ENCODE results near the gene CRYBG2. TPM values are rescaled to one million over a fixed set of nuclear protein-coding genes. Genes with fewer than 3 reads are reported as not detected.
A peak's percentile ranks its signal among the peaks of the same experiment; 100 is the strongest.
"Not testable (repeated sequence)": the region's sequence is repeated elsewhere in the genome, so short reads cannot be mapped to it uniquely, and the experiment has no call there.

The CRYBG2 gene
- total RNA-seq, 4 donors from 2014 or later: under 0.01 TPM; not detected in 3

- H3K27me3 ChIP-seq: peaks cover 0 to 64% of the 10 kb centered on the region in 2 donors
Observed at GRCh38 chr1:26335774-26336476, 18.0 kb downstream of the CRYBG2 start.

GRCh38 chr1:26333312-26333711, 20.6 kb downstream of the CRYBG2 start:
- H3K9me3 ChIP-seq; H3K4me3 ChIP-seq; DNase-seq (ENCODE audit: low spot score in 2 of 2); H3K36me3 ChIP-seq; H3K27ac ChIP-seq: not testable (repeated sequence)
- Histone ChIP-seq H3K27me3 (peaks cover 0 to 77% of the 10 kb centered on the region in 2 donors), H3K4me1 (peaks cover 0 to 16% (median 8%) of the 10 kb centered on the region in 4 donors)
- 88 to 94% methylated on average over 8 of the region's 8 CpGs for whole genome bisulfite sequencing, 2 donors

More at GRCh38 chr1:26335774-26336476, 18.0 kb downstream of the CRYBG2 start:
- Histone ChIP-seq H3K36me3 (no peaks in the 10 kb centered on the region), H3K27ac (no peak overlapping the region), H3K4me3 (peak overlapping the region; percentile 14 to 51 (median 44)), H3K4me1 (peaks cover 0 to 16% (median 8%) of the 10 kb centered on the region in 4 donors), H3K9me3 (no peaks in the 10 kb centered on the region)
- no peak for DNase-seq (ENCODE audit: low spot score in 2 of 2)
- 4% methylated on average over 40 of the region's 41 CpGs for WGBS, 2 donors
- TF ChIP-seq EP300 (IDR thresholded peaks at IDR 0.05) (no peak), POLR2A (IDR thresholded peaks at IDR 0.05) (no peak), CTCF (IDR thresholded peaks at IDR 0.05) (no peak)

GRCh38 chr1:26330276-26330675, 23.7 kb downstream of the CRYBG2 start:
- Histone ChIP-seq H3K27ac (no peak overlapping the region), H3K4me1 (no peaks in the 10 kb centered on the region), H3K4me3 (no peak overlapping the region), H3K36me3 (no peaks in the 10 kb centered on the region), H3K27me3 (peaks cover 0 to 54% of the 10 kb centered on the region in 2 donors), H3K9me3 (no peaks in the 10 kb centered on the region)
- 77 to 88% methylated on average over 5 of the region's 5 CpGs for WGBS, 2 donors
- TF ChIP-seq POLR2A (IDR thresholded peaks at IDR 0.05) (no peak), CTCF (IDR thresholded peaks at IDR 0.05) (no peak), EP300 (IDR thresholded peaks at IDR 0.05) (no peak)
- no peak for DNase-seq (ENCODE audit: low spot score in 2 of 2)

- not testable (repeated sequence) for H3K27ac ChIP-seq; H3K9me3 ChIP-seq; H3K4me3 ChIP-seq; H3K4me1 ChIP-seq; H3K36me3 ChIP-seq; DNase-seq (ENCODE audit: low spot score in 2 of 2)
- peaks cover 0 to 45% of the 10 kb centered on the region in 2 donors for H3K27me3 ChIP-seq
- 88 to 95% methylated on average over 4 of the region's 4 CpGs for WGBS, 2 donors
Observed at GRCh38 chr1:26329380-26329779, 24.6 kb downstream of the CRYBG2 start.

GRCh38 chr1:26328597-26328996, 25.3 kb downstream of the CRYBG2 start:
- TF ChIP-seq CTCF (IDR thresholded peaks at IDR 0.05) (no peak), POLR2A (IDR thresholded peaks at IDR 0.05) (no peak), EP300 (IDR thresholded peaks at IDR 0.05) (no peak)
- 64 to 70% methylated on average over 7 to 8 of the region's 8 CpGs for WGBS, 2 donors
- Histone ChIP-seq H3K4me1 (no peaks in the 10 kb centered on the region), H3K27me3 (peaks cover 0 to 37% of the 10 kb centered on the region in 2 donors), H3K27ac (no peak overlapping the region), H3K36me3 (no peaks in the 10 kb centered on the region), H3K9me3 (no peaks in the 10 kb centered on the region), H3K4me3 (no peak overlapping the region)
- DNase-seq (ENCODE audit: low spot score in 2 of 2): no peak

- Histone ChIP-seq H3K27ac (no peak overlapping the region), H3K9me3 (no peaks in the 10 kb centered on the region), H3K27me3 (peaks cover 0 to 31% of the 10 kb centered on the region in 2 donors), H3K36me3 (no peaks in the 10 kb centered on the region), H3K4me1 (no peaks in the 10 kb centered on the region), H3K4me3 (no peak overlapping the region)
- 77 to 82% methylated on average over 7 to 8 of the region's 8 CpGs for WGBS, 2 donors
- TF ChIP-seq POLR2A (IDR thresholded peaks at IDR 0.05) (no peak), CTCF (IDR thresholded peaks at IDR 0.05) (no peak), EP300 (IDR thresholded peaks at IDR 0.05) (no peak)
- no peak for DNase-seq (ENCODE audit: low spot score in 2 of 2)
Observed at GRCh38 chr1:26327956-26328362, 26.0 kb downstream of the CRYBG2 start.

Data from tibial nerve (tissue), 4 donors.